GM15510 (cell line): Measurements from ENCODE around the gene PSMF1.

Experiments used
- POLR2A ChIP-seq: IDR thresholded peaks from 3 replicates; pipeline ENCODE4 v1.6.1; 2011; ENCODE audit warnings: borderline replicate concordance; ENCODE audit not compliant: insufficient read length; ENCODE audit errors: extremely low read depth

PSMF1 gene

GRCh38 chr20:1150218-1150617 lies 31.8 kb downstream of the PSMF1 start:
- no peak for TF ChIP-seq POLR2A

- no peak for TF ChIP-seq POLR2A
Measured at GRCh38 chr20:1150968-1151367, 32.6 kb downstream of the PSMF1 start.

- no peak for TF ChIP-seq POLR2A
Measured at GRCh38 chr20:1154226-1154625, 35.8 kb downstream of the PSMF1 start.

GRCh38 chr20:1154691-1155090 lies 36.3 kb downstream of the PSMF1 start:
- TF ChIP-seq POLR2A, result no peak

GRCh38 chr20:1155342-1155741 lies 36.9 kb downstream of the PSMF1 start:
- no peak for TF ChIP-seq POLR2A

GRCh38 chr20:1160496-1160895 lies 42.1 kb downstream of the PSMF1 start:
- TF ChIP-seq POLR2A, result no peak

GRCh38 chr20:1160991-1161390 lies 42.6 kb downstream of the PSMF1 start:
- TF ChIP-seq POLR2A, result no peak

- TF ChIP-seq POLR2A, result no peak
Measured at GRCh38 chr20:1163105-1163504, 44.7 kb downstream of the PSMF1 start.

GRCh38 chr20:1163653-1164052 lies 45.3 kb downstream of the PSMF1 start:
- no peak for TF ChIP-seq POLR2A

- TF ChIP-seq POLR2A, result no peak
Measured at GRCh38 chr20:1164871-1165270, 46.5 kb downstream of the PSMF1 start.

- TF ChIP-seq POLR2A, result no peak
Measured at GRCh38 chr20:1165521-1165920, 47.1 kb downstream of the PSMF1 start.

GRCh38 chr20:1165941-1166340 lies 47.5 kb downstream of the PSMF1 start:
- no peak for TF ChIP-seq POLR2A

GRCh38 chr20:1166948-1167720 lies 48.7 kb downstream of the PSMF1 start:
- TF ChIP-seq POLR2A, result no peak

GRCh38 chr20:1169224-1169623 lies 50.8 kb downstream of the PSMF1 start:
- TF ChIP-seq POLR2A, result no peak

GRCh38 chr20:1171461-1172093 lies 53.2 kb downstream of the PSMF1 start:
- TF ChIP-seq POLR2A, result no peak

GRCh38 chr20:1173698-1174097 lies 55.3 kb downstream of the PSMF1 start:
- TF ChIP-seq POLR2A, result no peak

GRCh38 chr20:1174787-1175186 lies 56.4 kb downstream of the PSMF1 start:
- TF ChIP-seq POLR2A, result no peak

- no peak for TF ChIP-seq POLR2A
Measured at GRCh38 chr20:1177680-1178079, 59.3 kb downstream of the PSMF1 start.
